Activated naive CD4-positive, alpha-beta T cell treated with anti-CD3 and anti-CD28 coated beads, Interleukin-2, amount 50 U/mL, for 72 hours (primary cell): ENCODE measurements around the gene TM4SF18. TPM values are rescaled to one million over a fixed set of nuclear protein-coding genes. Genes with fewer than 3 reads are reported as not detected.

Source experiments
- ATAC-seq, 2 donors: fragments of 150-1000 bp; cut with Tn5 transposase; 2 replicates each; pipeline ENCODE4 v1.10.0; 2021; ENCODE audit warnings: mild to moderate bottlenecking in 2 of 2, moderate library complexity in 2 of 2
- DNase-seq, 2 donors: peaks; one replicate each; pipeline ENCODE4 v3.0.0; 2021 to 2022; ENCODE audit warnings: low spot score in 2 of 2
- H3K27ac Mint-ChIP-seq, 2 donors: one replicate each; pipeline ENCODE4 v1.8.0; 2022; ENCODE audit warnings: mild to moderate bottlenecking in 2 of 2, mixed read lengths in 2 of 2
- H3K36me3 Mint-ChIP-seq, 2 donors: one replicate each; pipeline ENCODE4 v1.8.0; 2022; ENCODE audit warnings: mixed read lengths in 2 of 2
- H3K9me3 Mint-ChIP-seq, 2 donors: one replicate each; pipeline ENCODE4 v1.8.0; 2022; ENCODE audit warnings: mixed read lengths in 2 of 2
- total RNA-seq, 2 donors: library from RNA; stranded (reverse); gene quantifications; one replicate each; pipeline ENCODE4 v1.2.3, GENCODE V29; 2022

The TM4SF18 gene
- total RNA-seq, 2 donors from 2014 or later = not detected

GRCh38 chr3:149315694-149316093 is 17.7 kb downstream of the TM4SF18 start:
- Mint-ChIP-seq H3K36me3 (peaks cover 0 to 4% of the 10 kb centered on the region in 2 donors), H3K9me3 (no peaks in the 10 kb centered on the region), H3K27ac (no peak overlapping the region)
- ATAC-seq (no peak), DNase-seq (no peak)

DNA sequence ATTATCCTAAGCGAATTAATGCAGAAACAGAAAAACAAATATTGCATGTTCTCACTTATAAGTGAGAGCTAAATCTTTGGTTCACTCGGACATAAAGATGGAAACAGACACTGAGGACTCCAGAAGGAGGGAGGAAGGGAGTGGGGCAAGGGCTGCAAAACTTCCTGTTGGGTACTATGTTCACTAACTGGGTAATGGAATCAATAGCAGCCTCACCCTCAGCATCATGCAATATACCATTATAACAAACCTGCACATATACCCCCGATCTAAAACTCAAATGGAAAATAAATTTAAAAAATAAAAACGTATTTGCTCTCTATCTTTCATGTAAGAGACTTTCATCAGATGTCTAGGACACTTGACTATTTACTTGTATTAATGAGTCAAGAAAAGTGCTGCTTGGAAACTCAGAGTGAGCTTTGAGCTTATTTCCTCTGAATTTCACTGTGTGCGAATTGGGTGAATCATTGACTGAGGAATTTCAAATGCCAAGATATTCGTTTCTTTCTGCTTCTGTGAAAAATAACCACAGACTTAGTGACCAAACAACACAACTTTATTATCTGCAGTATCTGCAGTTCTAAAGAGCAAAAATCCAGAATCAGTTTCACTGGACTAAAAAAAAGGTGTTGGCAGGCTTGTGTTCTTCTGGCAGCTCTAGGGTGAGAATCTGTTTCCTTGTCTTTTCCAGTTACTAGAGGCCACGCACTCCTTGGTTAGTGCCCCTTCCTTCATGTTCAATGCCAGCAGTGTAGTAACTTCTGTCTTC is 18.4 kb downstream of the TM4SF18 start:
- Mint-ChIP-seq H3K27ac (no peak overlapping the region), H3K36me3 (peaks cover 0 to 4% of the 10 kb centered on the region in 2 donors), H3K9me3 (no peaks in the 10 kb centered on the region)
- ATAC-seq (no peak), DNase-seq (no peak)

DNA sequence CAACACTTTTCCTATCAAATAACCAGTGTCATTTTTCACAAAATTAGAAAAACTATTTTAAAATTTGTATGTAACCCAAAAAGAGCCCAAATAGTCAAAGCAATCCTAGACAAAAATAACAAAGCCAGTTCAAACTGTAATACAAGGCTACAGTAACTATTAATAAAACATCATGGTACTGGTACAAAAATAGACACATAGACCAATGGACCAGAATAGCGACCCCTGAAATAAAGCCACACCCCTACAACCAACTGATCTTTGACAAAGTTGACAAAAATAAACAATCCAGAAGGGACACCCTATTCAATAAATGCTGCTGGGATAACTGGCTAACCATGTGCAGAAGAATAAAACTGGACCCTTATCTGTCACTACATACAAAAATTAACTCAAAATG is 19.9 kb downstream of the TM4SF18 start:
- no peaks in the 10 kb centered on the region for H3K9me3 Mint-ChIP-seq
- DNase-seq = no peak
- ATAC-seq = no peak
- H3K27ac Mint-ChIP-seq = no peak overlapping the region
- H3K36me3 Mint-ChIP-seq = peaks cover 0 to 4% of the 10 kb centered on the region in 2 donors

- Mint-ChIP-seq H3K27ac (no peak overlapping the region), H3K36me3 (peaks cover 0 to 4% of the 10 kb centered on the region in 2 donors), H3K9me3 (no peaks in the 10 kb centered on the region)
- ATAC-seq (no peak), DNase-seq (no peak)
These were observed 22.5 kb downstream of the TM4SF18 start for GRCh38 chr3:149310796-149311534.

DNA sequence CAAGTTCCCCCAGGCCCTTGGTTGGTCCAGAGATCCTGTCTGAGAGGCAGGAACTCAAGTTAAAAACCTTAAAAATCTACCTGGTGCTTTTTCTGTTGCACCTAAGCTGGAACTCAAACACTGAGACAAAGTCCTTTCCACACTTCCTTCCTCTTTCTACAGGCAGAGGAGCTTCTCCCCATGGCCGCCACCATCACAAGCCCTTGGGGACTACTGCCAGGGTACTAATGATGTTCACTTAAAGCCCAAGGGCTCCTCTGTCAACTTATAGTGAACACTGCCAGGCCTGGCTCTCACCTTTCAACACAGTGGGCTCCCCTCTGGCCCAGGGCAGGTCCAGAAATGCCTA is 26.0 kb downstream of the TM4SF18 start:
- ATAC-seq (no peak), DNase-seq (no peak)
- Mint-ChIP-seq H3K27ac (no peak overlapping the region), H3K36me3 (peaks cover 0 to 4% of the 10 kb centered on the region in 2 donors), H3K9me3 (peaks cover 0 to 4% of the 10 kb centered on the region in 2 donors)

- Mint-ChIP-seq H3K36me3 (no peaks in the 10 kb centered on the region), H3K27ac (no peak overlapping the region), H3K9me3 (peaks cover 0 to 4% of the 10 kb centered on the region in 2 donors)
- ATAC-seq = no peak
- no peak for DNase-seq
These were observed 26.5 kb downstream of the TM4SF18 start for GRCh38 chr3:149306751-149307434.

GRCh38 chr3:149305376-149305775 is 28.1 kb downstream of the TM4SF18 start:
- DNase-seq (no peak), ATAC-seq (no peak)
- Mint-ChIP-seq H3K9me3 (peaks cover 0 to 4% of the 10 kb centered on the region in 2 donors), H3K36me3 (no peaks in the 10 kb centered on the region), H3K27ac (no peak overlapping the region)

GRCh38 chr3:149299938-149300801 is 33.3 kb downstream of the TM4SF18 start:
- ATAC-seq = peak; percentile 54 to 84

GRCh38 chr3:149296972-149297371 is 36.5 kb downstream of the TM4SF18 start:
- Mint-ChIP-seq H3K36me3 (no peaks in the 10 kb centered on the region), H3K27ac (no peak overlapping the region), H3K9me3 (no peaks in the 10 kb centered on the region)
- ATAC-seq (no peak), DNase-seq (no peak)

More at GRCh38 chr3:149299938-149300801, 33.3 kb downstream of the TM4SF18 start:
- Mint-ChIP-seq H3K36me3 (no peaks in the 10 kb centered on the region), H3K9me3 (peaks cover 0 to 4% of the 10 kb centered on the region in 2 donors), H3K27ac (no peak overlapping the region)
- no peak for DNase-seq

- H3K9me3 Mint-ChIP-seq = no peaks in the 10 kb centered on the region
- DNase-seq = no peak
- ATAC-seq = no peak
- H3K36me3 Mint-ChIP-seq = no peaks in the 10 kb centered on the region
- H3K27ac Mint-ChIP-seq = no peak overlapping the region
These were observed 40.8 kb downstream of the TM4SF18 start for GRCh38 chr3:149292666-149293065.

GRCh38 chr3:149291178-149291577 is 42.3 kb downstream of the TM4SF18 start:
- H3K27ac Mint-ChIP-seq = no peak overlapping the region
- DNase-seq (peak in 1 of 2 donors; percentile 30), ATAC-seq (peak; percentile 41 to 61)
- H3K36me3 Mint-ChIP-seq = no peaks in the 10 kb centered on the region
- no peaks in the 10 kb centered on the region for H3K9me3 Mint-ChIP-seq

DNA sequence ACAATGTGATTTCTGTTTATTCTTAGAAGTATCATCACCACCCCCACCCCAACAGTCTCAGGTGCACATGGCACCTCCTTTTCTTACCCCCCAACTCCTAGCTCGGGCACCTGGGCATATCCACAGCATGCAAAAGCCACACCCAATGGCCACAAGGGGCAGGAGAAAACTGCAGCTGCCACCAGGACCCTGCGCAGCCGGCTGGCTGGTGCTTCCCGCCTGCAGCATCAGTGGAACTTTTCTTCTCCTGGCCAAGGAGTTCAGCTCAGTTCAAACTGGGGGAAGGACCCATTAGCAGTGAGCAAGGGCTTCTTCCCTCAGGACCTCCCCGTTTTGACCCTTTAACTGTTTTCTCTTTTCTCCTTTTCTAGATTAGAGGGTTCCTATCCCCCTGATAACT is 44.8 kb downstream of the TM4SF18 start:
- Mint-ChIP-seq H3K36me3 (no peaks in the 10 kb centered on the region), H3K9me3 (no peaks in the 10 kb centered on the region), H3K27ac (no peak overlapping the region)
- DNase-seq = no peak
- ATAC-seq = no peak

DNA sequence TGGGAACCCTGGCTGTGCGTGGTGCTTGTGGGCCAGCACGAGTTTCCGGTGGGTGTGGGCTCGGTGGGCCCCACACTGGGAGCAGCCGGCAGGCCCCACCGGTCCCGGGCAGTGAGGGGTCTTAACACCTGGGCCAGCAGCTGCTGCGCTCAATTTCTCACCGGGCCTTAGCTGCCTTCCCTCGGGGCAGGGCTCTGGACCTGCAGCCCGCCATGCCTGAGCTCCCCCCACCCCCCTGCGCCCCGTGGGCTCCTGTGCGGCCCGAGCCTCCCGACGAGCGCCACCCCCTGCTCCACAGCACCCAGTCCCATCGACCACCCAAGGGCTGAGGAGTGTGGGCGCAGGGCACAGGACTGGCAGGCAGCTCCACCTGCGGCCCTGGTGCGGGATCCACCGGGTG is 49.4 kb downstream of the TM4SF18 start:
- Mint-ChIP-seq H3K27ac (no peak overlapping the region), H3K9me3 (no peaks in the 10 kb centered on the region), H3K36me3 (no peaks in the 10 kb centered on the region)
- DNase-seq (no peak), ATAC-seq (no peak)

DNA sequence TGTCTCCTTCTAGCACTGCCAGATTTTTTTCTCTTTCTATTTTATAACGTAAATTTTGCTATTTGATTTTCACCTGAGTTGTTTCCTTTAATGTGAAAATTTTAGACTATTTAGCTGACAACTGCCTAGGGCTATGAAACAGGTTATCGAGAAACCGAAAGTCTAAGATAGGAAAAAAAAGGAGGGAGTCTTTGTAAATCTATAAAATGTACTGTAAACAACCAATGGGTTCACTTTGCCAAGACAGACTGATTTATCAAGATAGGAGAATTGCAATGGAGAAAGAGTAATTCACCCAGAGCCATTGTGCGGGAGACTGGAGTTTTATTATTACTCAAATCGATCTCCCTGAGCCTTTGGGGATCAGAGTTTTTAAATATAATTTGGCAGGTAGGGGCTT is 50.0 kb downstream of the TM4SF18 start:
- Mint-ChIP-seq H3K27ac (no peak overlapping the region), H3K36me3 (no peaks in the 10 kb centered on the region), H3K9me3 (no peaks in the 10 kb centered on the region)
- ATAC-seq (no peak), DNase-seq (no peak)

GRCh38 chr3:149282836-149283235 is 50.6 kb downstream of the TM4SF18 start:
- Mint-ChIP-seq H3K27ac (no peak overlapping the region), H3K9me3 (no peaks in the 10 kb centered on the region), H3K36me3 (no peaks in the 10 kb centered on the region)
- DNase-seq (no peak), ATAC-seq (no peak)

GRCh38 chr3:149282322-149282721 is 51.1 kb downstream of the TM4SF18 start:
- no peak for ATAC-seq
- no peaks in the 10 kb centered on the region for H3K9me3 Mint-ChIP-seq
- DNase-seq = no peak
- no peaks in the 10 kb centered on the region for H3K36me3 Mint-ChIP-seq
- no peak overlapping the region for H3K27ac Mint-ChIP-seq
